ENCODE data around the gene PLXNA1. TPM values are rescaled to one million over a fixed set of nuclear protein-coding genes. Genes with fewer than 3 reads are reported as not detected.

PLXNA1 gene
- total RNA-seq, 1 experiment from 2014 or later: 15.9 TPM

GRCh38 chr3:126985132-126985985 lies 2.4 kb downstream of the PLXNA1 start:
- no peak for DNase-seq (ENCODE audit: extremely low read depth, low read depth)

- no peak for DNase-seq (ENCODE audit: extremely low read depth, low read depth)
Measured at GRCh38 chr3:126986001-126986400, 3.1 kb downstream of the PLXNA1 start.

- no peak for DNase-seq (ENCODE audit: extremely low read depth, low read depth)
Measured at GRCh38 chr3:126987129-126987528, 4.2 kb downstream of the PLXNA1 start.

GRCh38 chr3:126987596-126987995 lies 4.7 kb downstream of the PLXNA1 start:
- DNase-seq (ENCODE audit: extremely low read depth, low read depth): no peak

- DNase-seq (ENCODE audit: extremely low read depth, low read depth): no peak
Measured at GRCh38 chr3:126988451-126989021, 5.6 kb downstream of the PLXNA1 start.

GRCh38 chr3:126989316-126990023 lies 6.6 kb downstream of the PLXNA1 start:
- no peak for DNase-seq (ENCODE audit: extremely low read depth, low read depth)

GRCh38 chr3:126990024-126990700 lies 7.2 kb downstream of the PLXNA1 start:
- DNase-seq (ENCODE audit: extremely low read depth, low read depth): no peak

- no peak for DNase-seq (ENCODE audit: extremely low read depth, low read depth)
Measured at GRCh38 chr3:126990890-126991289, 8.0 kb downstream of the PLXNA1 start.

- no peak for DNase-seq (ENCODE audit: extremely low read depth, low read depth)
Measured at GRCh38 chr3:126991366-126992200, 8.7 kb downstream of the PLXNA1 start.

GRCh38 chr3:126992216-126992615 lies 9.3 kb downstream of the PLXNA1 start:
- DNase-seq (ENCODE audit: extremely low read depth, low read depth): no peak

- DNase-seq (ENCODE audit: extremely low read depth, low read depth): no peak
Measured at GRCh38 chr3:126992776-126993175, 9.9 kb downstream of the PLXNA1 start.

- DNase-seq (ENCODE audit: extremely low read depth, low read depth): no peak
Measured at GRCh38 chr3:126993436-126993835, 10.5 kb downstream of the PLXNA1 start.

GRCh38 chr3:126994661-126995245 lies 11.8 kb downstream of the PLXNA1 start:
- DNase-seq (ENCODE audit: extremely low read depth, low read depth): no peak

- DNase-seq (ENCODE audit: extremely low read depth, low read depth): no peak
Measured at GRCh38 chr3:126995254-126995780, 12.4 kb downstream of the PLXNA1 start.

- no peak for DNase-seq (ENCODE audit: extremely low read depth, low read depth)
Measured at GRCh38 chr3:126995926-126996512, 13.1 kb downstream of the PLXNA1 start.

GRCh38 chr3:126996905-126997304 lies 14.0 kb downstream of the PLXNA1 start:
- no peak for DNase-seq (ENCODE audit: extremely low read depth, low read depth)

- DNase-seq (ENCODE audit: extremely low read depth, low read depth): no peak
Measured at GRCh38 chr3:126997455-126998038, 14.6 kb downstream of the PLXNA1 start.

GRCh38 chr3:126998320-126998719 lies 15.4 kb downstream of the PLXNA1 start:
- DNase-seq (ENCODE audit: extremely low read depth, low read depth): no peak

- DNase-seq (ENCODE audit: extremely low read depth, low read depth): no peak
Measured at GRCh38 chr3:126998728-126999127, 15.8 kb downstream of the PLXNA1 start.
